GM18951 (cell line): ENCODE data around the gene HDAC9.

Source experiments
- POLR2A ChIP-seq: IDR thresholded peaks from 4 replicates; pipeline ENCODE4 v1.6.1; 2011; ENCODE audit warnings: mild to moderate bottlenecking; ENCODE audit not compliant: insufficient read length, insufficient read depth; ENCODE audit errors: extremely low read depth
- in situ Hi-C: fragments of 300-500 bp; cut with MboI; formaldehyde crosslinking; loops from one replicate; pipeline ENCODE4 v1.12.0; 2022; ENCODE audit warnings: low sequenced_read_pairs, mixed read lengths, inconsistent platforms; ENCODE audit not compliant: unreplicated experiment

Gene HDAC9

DNA sequence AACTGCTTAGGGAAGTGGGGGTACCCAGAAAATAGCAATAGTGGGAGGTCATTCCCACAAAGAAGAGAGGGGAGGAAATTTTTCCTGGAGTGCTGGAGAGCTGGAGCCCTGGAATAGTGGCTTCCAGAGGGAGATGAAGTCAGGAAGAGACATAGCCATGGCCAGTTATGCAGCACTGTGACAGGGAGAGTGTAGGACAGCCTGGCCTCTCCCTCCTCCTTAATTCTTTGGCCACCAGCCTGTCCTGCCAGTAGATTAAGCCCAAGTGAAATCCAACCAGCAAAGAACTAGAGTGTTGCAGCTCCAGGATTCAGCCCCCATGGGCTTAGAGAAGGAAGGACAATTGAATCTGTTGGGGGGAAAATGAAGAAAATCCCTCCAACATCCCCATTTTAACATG, 130.5 kb downstream of the HDAC9 start:
- no peak for TF ChIP-seq POLR2A
- in situ Hi-C loops, result no loop called here

DNA sequence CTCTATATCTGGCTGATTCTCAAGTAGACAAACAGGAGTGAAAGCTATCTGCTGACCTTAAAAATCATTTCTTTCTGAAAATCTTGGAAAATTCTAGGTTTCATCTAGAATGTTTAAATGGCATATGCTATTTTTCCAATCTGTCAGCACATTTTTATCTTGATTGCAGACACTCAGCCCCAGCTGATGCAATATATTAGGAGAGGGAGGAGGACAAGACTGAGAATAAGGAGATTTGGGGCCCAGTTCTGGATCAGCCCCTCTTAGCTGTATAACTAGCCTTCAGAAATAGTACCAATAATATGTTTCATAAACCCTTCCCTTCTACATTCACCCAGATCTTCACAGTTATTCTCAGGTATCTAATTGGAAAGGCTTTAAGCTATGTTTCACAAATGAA, 131.2 kb downstream of the HDAC9 start:
- in situ Hi-C loops, result no loop called here
- TF ChIP-seq POLR2A, result no peak

DNA sequence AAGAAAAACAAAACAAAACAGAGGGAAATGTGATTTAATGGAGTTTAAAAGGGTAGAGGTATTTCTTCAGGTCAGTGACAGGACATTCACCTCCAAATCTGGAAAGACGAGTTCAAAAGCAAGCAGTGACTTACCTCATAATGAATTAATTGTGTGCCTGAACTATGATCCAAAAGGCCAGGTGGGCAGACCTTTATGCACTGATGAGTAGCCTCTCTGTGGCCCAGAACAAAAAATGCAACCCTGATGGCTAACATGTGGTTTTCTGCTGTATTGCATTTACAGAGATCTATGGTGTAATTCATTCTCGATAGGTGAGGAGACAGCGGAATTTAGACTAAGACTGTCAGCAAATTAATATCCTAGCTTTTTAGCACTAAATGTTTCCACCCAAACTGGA, 142.0 kb downstream of the HDAC9 start:
- in situ Hi-C loops, result no loop called here
- no peak for TF ChIP-seq POLR2A

DNA sequence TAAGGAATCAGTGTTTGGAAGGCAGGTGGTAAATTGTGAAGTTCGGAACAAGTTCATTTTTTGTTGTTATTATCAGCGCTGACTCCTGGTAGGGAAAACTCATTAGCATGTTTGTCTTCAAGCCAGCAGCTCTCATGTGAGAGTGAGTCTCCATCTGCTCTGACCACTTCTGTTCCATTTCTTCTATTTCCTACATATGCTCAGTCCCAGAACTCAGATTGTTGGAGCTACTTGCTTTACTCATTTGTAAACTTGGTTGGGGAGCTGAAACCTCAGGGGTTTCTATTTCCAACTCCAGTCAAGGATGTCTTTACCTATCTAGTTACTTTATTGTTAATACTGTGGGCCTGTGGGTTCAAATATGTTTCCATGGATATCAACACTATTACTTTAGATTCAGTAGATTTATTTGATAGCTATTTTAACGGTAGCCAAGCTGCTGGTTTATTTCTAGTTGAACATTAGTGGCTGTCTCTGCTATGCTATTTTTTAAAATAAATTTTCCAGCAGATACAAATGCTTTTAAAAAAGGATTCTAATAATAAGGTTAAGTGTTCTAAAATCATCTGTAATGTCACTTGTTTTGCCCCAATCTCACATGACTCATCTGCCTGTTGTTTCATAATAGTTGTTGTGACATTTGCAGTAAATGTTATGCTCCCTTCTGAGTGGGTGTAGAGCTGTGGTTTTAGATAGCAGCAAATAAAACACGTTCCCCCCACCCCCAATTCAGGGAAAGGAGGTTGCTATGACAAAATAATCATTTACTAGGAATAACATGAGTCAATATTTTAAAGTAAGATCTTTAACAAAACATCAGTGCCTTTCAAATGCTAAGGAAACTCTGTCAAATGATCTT, 143.3 kb downstream of the HDAC9 start:
- TF ChIP-seq POLR2A, result no peak
- in situ Hi-C loops, result no loop called here

DNA sequence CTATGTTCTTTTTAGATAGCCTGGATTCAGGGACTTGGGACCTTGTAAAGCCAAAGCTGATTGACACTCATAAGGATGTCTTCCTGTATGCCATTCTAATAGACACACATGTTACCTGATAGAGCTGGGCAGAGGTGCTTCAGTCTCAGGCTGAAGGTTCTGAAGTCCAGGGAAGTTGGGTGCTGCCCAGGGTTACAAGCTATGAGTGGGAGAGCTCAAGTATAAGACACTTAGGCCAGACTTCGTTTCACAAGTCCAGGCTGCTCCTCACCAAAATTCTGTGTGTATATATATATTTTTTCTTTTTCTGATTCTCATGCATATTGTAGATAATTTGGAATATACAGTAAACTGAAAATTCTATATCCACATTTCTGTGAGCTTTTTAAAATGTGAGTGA, 144.2 kb downstream of the HDAC9 start:
- in situ Hi-C loops, result no loop called here
- TF ChIP-seq POLR2A, result no peak

DNA sequence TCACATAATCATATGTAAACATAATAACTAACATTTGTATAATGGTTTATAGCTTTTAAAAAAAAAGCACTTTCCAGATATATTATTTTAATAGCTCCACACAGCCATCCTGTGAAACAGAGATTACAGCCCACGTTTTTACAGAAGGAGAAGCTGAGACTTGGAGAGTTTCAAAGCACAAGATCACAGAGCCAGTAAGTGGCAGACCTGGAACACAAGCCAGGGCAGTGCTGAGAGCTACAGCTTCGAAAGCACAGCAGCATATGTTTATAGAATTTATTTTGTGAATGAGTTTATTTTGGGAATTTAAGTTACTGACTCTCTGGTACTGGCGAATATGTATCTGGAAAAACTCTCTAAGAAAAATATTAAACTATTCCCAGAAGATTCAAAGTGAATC, 149.4 kb downstream of the HDAC9 start:
- TF ChIP-seq POLR2A, result no peak
- in situ Hi-C loops, result no loop called here

DNA sequence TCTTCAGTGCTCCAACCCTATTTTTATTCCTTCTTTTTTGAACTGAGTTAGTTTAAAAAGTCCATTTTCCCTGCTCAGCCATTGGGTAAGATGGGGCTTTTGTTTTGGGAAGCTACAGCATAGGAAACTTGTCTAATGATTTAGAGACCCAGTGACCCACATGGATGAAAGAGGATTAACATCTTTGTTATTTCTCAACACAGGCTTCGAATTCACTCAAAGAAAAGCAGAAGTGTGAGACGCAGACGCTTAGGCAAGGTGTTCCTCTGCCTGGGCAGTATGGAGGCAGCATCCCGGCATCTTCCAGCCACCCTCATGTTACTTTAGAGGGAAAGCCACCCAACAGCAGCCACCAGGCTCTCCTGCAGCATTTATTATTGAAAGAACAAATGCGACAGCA, 152.0 kb downstream of the HDAC9 start:
- in situ Hi-C loops, result no loop called here
- TF ChIP-seq POLR2A, result no peak

DNA sequence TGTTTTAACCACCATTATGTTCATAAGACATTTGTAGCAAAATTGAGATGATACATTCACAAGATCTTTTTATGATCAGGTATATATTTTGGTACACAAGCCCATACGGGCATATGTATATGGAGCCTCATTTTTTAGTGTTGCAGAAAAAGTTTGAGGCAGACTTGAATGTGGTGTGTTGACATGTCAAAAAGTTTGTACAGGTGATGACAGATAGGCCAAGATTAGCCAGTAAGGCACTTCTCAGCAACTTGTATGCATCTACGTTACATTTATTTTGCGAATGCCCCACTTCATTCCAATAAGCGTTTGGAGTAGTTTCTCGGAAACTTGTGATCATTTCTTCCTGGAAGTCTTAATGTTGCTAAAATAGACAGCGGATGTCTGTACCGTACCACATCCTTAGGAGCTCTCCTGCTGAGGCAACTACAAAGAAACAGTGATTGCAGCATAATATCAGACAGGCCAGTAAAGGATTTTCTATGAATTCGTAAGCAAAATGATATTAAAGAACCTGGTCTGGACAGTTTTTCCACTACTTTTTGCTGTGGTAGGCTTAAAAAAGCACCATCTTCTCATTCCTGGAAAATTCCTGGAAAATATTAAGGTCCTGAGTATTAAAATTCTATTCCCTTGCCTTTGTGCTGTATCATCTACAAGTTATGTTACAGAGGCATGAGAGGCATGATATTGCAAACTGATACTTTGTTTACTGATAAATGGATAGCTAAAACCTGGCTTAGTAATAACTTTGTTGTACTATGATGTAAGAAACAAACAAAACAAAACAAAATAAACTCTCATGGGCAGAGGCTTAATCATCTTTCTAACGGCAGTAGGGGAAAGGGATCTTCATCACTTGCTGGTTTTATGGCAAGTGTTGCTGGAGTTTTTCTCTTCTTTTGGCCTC, 153.6 kb downstream of the HDAC9 start:
- in situ Hi-C loops, result no loop called here
- no peak for TF ChIP-seq POLR2A

DNA sequence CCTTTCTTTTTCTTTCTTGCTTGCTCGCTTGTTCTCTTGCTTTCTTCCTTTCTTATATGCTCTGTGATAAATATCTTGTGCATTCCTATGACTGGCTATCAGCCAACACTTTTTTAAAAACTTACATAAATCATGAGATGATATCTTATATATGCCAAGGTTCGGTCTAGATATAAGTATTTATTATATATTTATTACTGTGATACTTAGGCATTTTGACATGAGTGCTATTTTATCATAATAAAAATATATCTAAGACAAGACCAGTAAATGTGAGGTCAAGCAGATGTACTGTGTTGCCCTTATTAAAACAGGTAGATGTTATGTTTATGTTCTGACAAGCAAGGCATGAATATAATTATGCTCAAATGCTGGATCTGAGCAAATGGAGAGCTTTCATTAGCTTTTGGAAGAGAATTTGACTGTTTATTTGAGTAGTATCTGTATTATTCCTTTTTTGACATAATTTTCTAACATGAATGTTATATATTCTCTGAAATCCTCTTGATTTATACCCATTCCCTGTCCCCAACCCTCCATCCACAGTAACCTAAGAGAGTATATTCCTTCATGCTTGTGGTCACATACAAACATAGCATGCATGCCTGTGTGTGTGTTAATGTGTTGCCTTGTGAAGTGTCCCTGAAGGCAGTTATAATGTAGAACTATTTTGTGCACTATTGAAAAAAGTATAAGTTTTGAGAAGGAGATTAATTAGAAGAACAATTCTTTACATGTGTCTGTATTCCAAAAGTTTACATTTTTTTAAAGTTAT, 158.0 kb downstream of the HDAC9 start:
- in situ Hi-C loops, result no loop called here
- TF ChIP-seq POLR2A, result no peak

DNA sequence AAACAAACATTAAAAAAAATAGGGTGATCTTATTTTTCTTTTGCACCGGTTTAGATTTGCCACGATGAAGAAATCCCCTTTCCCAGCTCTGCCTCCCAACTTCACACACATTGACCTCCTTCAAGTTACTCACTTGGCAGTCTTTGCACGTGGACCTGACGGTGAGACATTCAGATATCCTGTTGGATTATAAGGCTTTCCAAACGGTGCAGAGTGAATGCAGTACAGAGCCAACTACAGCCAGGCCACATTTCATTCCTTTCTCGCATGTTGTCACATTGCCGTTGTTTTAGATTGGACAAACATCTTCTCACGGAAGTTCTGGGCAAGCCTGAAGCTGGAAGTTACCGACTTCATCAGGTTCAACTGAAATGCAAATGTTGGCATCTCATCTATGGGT, 159.2 kb downstream of the HDAC9 start:
- TF ChIP-seq POLR2A, result no peak
- in situ Hi-C loops, result no loop called here

DNA sequence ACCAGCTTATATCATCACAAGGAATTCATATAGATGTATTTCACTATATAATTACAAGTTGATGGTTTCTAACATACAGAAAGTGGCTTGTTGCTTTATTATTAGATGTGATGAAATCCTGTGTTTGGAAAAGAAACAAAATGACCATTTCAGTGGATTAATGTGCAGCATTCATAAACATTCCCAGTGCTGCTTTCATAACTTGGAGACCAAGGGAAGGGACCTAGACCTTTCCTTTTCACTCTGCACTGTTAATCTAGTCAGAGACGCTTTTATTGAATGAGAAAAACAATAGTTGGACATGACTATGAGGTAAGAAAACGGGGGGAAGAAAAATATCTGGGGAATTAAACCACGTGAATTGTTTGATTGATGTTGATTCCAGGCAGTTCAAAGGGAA, 160.0 kb downstream of the HDAC9 start:
- TF ChIP-seq POLR2A, result no peak
- in situ Hi-C loops, result no loop called here

DNA sequence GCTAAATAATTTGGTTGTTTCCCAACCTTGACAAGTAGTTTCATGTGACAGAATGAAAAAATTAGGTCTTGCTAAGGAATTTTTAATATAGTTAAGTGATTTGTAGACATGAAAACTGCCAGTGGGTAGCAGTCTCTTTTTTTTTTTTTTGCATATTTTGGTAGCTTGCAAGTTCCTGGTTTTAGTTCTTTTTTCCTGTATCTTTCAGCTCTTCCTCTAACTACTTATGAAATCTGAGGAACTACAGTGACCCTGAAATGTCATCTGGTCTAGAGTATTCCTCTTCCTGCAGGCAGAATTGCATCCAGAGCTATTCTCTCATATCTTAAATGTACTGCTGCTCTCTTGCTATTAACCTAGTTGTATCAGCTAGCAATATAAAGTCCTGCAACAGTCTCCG, 160.4 kb downstream of the HDAC9 start:
- in situ Hi-C loops, result no loop called here
- no peak for TF ChIP-seq POLR2A

DNA sequence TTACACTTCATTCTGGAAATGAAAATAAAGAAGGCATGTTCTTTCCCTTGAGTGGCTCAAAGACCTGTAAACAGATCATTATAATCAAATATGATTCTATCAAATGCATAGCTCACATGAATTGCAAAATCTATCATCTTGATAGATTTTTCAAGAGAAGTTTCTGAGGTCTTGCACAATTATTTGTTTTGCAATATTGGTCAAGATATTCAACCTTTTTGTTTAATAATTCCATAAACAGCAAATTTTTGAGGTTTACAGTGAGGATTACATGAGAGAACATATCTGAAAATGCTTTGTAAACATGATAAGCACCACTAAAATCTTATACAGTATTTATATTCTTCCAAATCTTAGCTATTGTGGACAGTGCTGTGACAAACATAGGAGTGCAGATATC, 160.8 kb downstream of the HDAC9 start:
- in situ Hi-C loops, result no loop called here
- TF ChIP-seq POLR2A, result no peak
